ENCODE measurements around the gene METTL25. TPM values are rescaled to one million over a fixed set of nuclear protein-coding genes. Genes with fewer than 3 reads are reported as not detected.

The METTL25 gene
- total RNA-seq, 1 experiment from 2014 or later: 6.3 TPM

GRCh38 chr12:82357340-82357739 is 989 bp upstream of the METTL25 start:
- Mint-ChIP-seq H3K27me3 (ENCODE audit: low read depth) (no peaks in the 10 kb centered on the region; the same call in 1 of the 2 replicates), H3K36me3 (peaks cover 57% of the 10 kb centered on the region), H3K27ac (peak overlapping the region; percentile 100), H3K4me3 (peak overlapping the region; percentile 99), H3K4me1 (peaks cover 15% of the 10 kb centered on the region), H3K9me3 (peaks cover 6% of the 10 kb centered on the region)
- POLR2A ChIA-PET: no interaction called here
- ATAC-seq: no peak
- CTCF ChIA-PET: interaction anchor here (1.3 kb wide), 1 partner anchor 15 kb away, joined by 4 read pairs; no protein-coding TSS in a partner anchor
- TF ChIP-seq ZNF232 (CRISPR knock-in tag; IDR thresholded peaks at IDR 0.05): no peak
- no peak for DNase-seq (ENCODE audit: low spot score)

- ChIA-PET POLR2A (interaction anchor here (1.2 kb wide), 1 partner anchor 53 kb away, joined by 3 read pairs; no protein-coding TSS in a partner anchor), CTCF (interaction anchor here (0.5 to 1.3 kb wide), 10 partner anchors 9 to 1466 kb away, joined by 3 to 6 read pairs (median 3); no protein-coding TSS in a partner anchor)
- H3K27me3 Mint-ChIP-seq (ENCODE audit: low read depth): no peaks in the 10 kb centered on the region; the same call in 1 of the 2 replicates
- H3K4me1 Mint-ChIP-seq: peaks cover 20% of the 10 kb centered on the region
- H3K4me3 Mint-ChIP-seq: peak overlapping the region; percentile 99
- no peak for TF ChIP-seq USF1 (CRISPR knock-in tag; IDR thresholded peaks at IDR 0.05)
- TF ChIP-seq ZNF671 (CRISPR knock-in tag; IDR thresholded peaks at IDR 0.05): no peak
- no peak for TF ChIP-seq IRF1 (CRISPR knock-in tag; IDR thresholded peaks at IDR 0.05)
- TF ChIP-seq PREB (CRISPR knock-in tag; IDR thresholded peaks at IDR 0.05; ENCODE audit: borderline replicate concordance): no peak
- TF ChIP-seq SMAD3 (CRISPR knock-in tag; IDR thresholded peaks at IDR 0.05; ENCODE audit: borderline replicate concordance): no peak
- no peak for TF ChIP-seq MXD4 (CRISPR knock-in tag; IDR thresholded peaks at IDR 0.05; ENCODE audit: borderline replicate concordance)
- no peak for TF ChIP-seq RORB (CRISPR knock-in tag; IDR thresholded peaks at IDR 0.05)
- no peak for TF ChIP-seq ATF1 (CRISPR knock-in tag; IDR thresholded peaks at IDR 0.05)
- no peak for TF ChIP-seq NFE2L1 (CRISPR knock-in tag; IDR thresholded peaks at IDR 0.05)
- TF ChIP-seq ESRRA (CRISPR knock-in tag; IDR thresholded peaks at IDR 0.05; ENCODE audit: borderline replicate concordance): no peak
- TF ChIP-seq ZNF121 (CRISPR knock-in tag; IDR thresholded peaks at IDR 0.05): no peak
- no peak for TF ChIP-seq GABPB1 (CRISPR knock-in tag; IDR thresholded peaks at IDR 0.05)
- TF ChIP-seq E2F1 (CRISPR knock-in tag; IDR thresholded peaks at IDR 0.05): no peak
- TF ChIP-seq E2F5 (CRISPR knock-in tag; IDR thresholded peaks at IDR 0.05): no peak
- TF ChIP-seq STAT6 (CRISPR knock-in tag; conservative IDR thresholded peaks at IDR 0.05; ENCODE audit: low read depth): no peak
- TF ChIP-seq SP1 (CRISPR knock-in tag; conservative IDR thresholded peaks at IDR 0.05): no peak
- no peak for TF ChIP-seq CREB1 (CRISPR knock-in tag; IDR thresholded peaks at IDR 0.05)
- peaks cover 6% of the 10 kb centered on the region for H3K9me3 Mint-ChIP-seq
- ATAC-seq: no peak
- DNase-seq (ENCODE audit: low spot score): no peak
- peak overlapping the region; percentile 100 for H3K27ac Mint-ChIP-seq
- peaks cover 57% of the 10 kb centered on the region for H3K36me3 Mint-ChIP-seq
Observed at GRCh38 chr12:82357845-82358199, 507 bp upstream of the METTL25 start.

Data from WTC11 (cell line).